ENCODE measurements around the gene CBLN3.

CBLN3 gene

DNA sequence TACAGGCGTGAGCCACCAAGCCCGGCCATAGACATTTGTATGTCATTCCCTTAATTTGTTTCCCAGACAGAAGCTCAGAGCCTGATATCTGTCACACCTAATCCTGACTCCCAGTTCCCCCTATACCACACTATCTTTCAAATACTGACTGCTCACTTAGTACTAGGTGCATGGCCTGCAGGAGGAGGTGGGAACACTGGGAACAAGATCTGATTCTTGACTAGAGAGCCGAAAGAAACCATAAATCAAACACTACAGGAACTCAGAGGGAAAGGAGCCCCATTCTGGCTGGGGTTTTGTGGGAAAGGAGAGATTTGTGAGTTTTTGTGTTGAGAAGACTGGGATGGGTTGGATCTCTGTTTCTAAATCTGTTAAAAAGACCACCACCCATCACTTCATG is 5.2 kb upstream of the CBLN3 start:
- no peak overlapping the region for H3K4me3 ChIP-seq
- H3K9ac ChIP-seq, result peak overlapping the region; percentile 88; the same call in 1 of the 2 replicates
- no peak for TF ChIP-seq Cebpa-rat (IDR thresholded peaks at IDR 0.05)
- H3K36me3 ChIP-seq, result peaks cover 47% of the 10 kb centered on the region
- peak overlapping the region; percentile 95 for H3K4me2 ChIP-seq
- H3K4me1 ChIP-seq, result peaks cover 85% of the 10 kb centered on the region
- peaks cover 21% of the 10 kb centered on the region for H4K20me1 ChIP-seq
- no peaks in the 10 kb centered on the region for H3K9me3 ChIP-seq
- peak overlapping the region; percentile 96 for H3K27ac ChIP-seq
- no peaks in the 10 kb centered on the region for H3K27me3 ChIP-seq

DNA sequence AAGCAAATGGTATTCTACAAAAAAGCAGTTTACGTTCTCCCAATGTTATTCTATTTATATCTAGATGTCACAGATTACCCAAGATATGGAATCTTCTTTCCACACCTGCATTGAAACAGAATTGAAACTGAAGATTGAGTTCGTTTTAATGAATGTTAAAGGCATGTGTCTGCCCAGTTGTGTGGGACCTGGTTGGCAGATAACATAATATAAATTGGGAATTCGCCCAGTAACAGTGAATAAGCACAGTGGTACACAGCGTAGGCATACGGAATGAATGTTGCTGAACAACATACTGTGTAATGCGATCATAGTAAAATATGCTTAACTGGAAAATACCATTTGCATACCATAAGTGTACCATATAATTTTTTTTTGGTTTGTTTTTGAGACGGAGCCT is 4.6 kb upstream of the CBLN3 start:
- Histone ChIP-seq H3K4me1 (peaks cover 85% of the 10 kb centered on the region), H3K27ac (peak overlapping the region; percentile 96; the same call in 1 of the 2 replicates), H3K9me3 (no peaks in the 10 kb centered on the region), H3K4me3 (no peak overlapping the region), H4K20me1 (peaks cover 21% of the 10 kb centered on the region), H3K9ac (no peak overlapping the region), H3K27me3 (no peaks in the 10 kb centered on the region), H3K36me3 (peaks cover 41% of the 10 kb centered on the region), H3K4me2 (peak overlapping the region; percentile 95; the same call in 1 of the 2 replicates)
- TF ChIP-seq Cebpa-rat (IDR thresholded peaks at IDR 0.05), result no peak

- TF ChIP-seq Cebpa-rat (IDR thresholded peaks at IDR 0.05), result no peak
- Histone ChIP-seq H3K4me2 (peak overlapping the region; percentile 99), H3K4me1 (peaks cover 85% of the 10 kb centered on the region), H3K9me3 (no peaks in the 10 kb centered on the region), H3K36me3 (peaks cover 27% of the 10 kb centered on the region), H3K27ac (peak overlapping the region; percentile 71), H3K27me3 (no peaks in the 10 kb centered on the region), H4K20me1 (peaks cover 21% of the 10 kb centered on the region), H3K9ac (peak overlapping the region; percentile 97), H3K4me3 (peak overlapping the region; percentile 87; the same call in 1 of the 2 replicates)
Observed at GRCh38 chr14:24432259-24433131, 3.0 kb upstream of the CBLN3 start.

GRCh38 chr14:24431569-24432258 is 2.2 kb upstream of the CBLN3 start:
- Histone ChIP-seq H3K27me3 (no peaks in the 10 kb centered on the region), H3K4me3 (peak overlapping the region; percentile 87), H4K20me1 (peaks cover 21% of the 10 kb centered on the region), H3K36me3 (peaks cover 27% of the 10 kb centered on the region), H3K27ac (peak overlapping the region; percentile 98), H3K4me1 (peaks cover 85% of the 10 kb centered on the region), H3K9ac (peak overlapping the region; percentile 97), H3K4me2 (peak overlapping the region; percentile 99), H3K9me3 (no peaks in the 10 kb centered on the region)
- no peak for TF ChIP-seq Cebpa-rat (IDR thresholded peaks at IDR 0.05)

GRCh38 chr14:24430682-24431568 is 1.5 kb upstream of the CBLN3 start:
- Histone ChIP-seq H3K27ac (peak overlapping the region; percentile 98), H3K4me1 (peaks cover 88% of the 10 kb centered on the region), H3K36me3 (peaks cover 27% of the 10 kb centered on the region)

GRCh38 chr14:24430143-24430681 is 744 bp upstream of the CBLN3 start:
- Histone ChIP-seq H3K4me1 (peaks cover 88% of the 10 kb centered on the region), H3K27ac (peak overlapping the region; percentile 98), H3K36me3 (peaks cover 27% of the 10 kb centered on the region), H3K4me3 (peak overlapping the region; percentile 87), H3K9me3 (no peaks in the 10 kb centered on the region), H3K27me3 (no peaks in the 10 kb centered on the region), H3K9ac (peak overlapping the region; percentile 97), H3K4me2 (peak overlapping the region; percentile 99), H4K20me1 (peaks cover 21% of the 10 kb centered on the region)
- TF ChIP-seq Cebpa-rat (IDR thresholded peaks at IDR 0.05), result no peak

More at GRCh38 chr14:24430682-24431568, 1.5 kb upstream of the CBLN3 start:
- H3K9ac ChIP-seq, result peak overlapping the region; percentile 97
- peaks cover 21% of the 10 kb centered on the region for H4K20me1 ChIP-seq
- H3K9me3 ChIP-seq, result no peaks in the 10 kb centered on the region
- peak overlapping the region; percentile 99 for H3K4me2 ChIP-seq
- peak overlapping the region; percentile 87 for H3K4me3 ChIP-seq
- no peak for TF ChIP-seq Cebpa-rat (IDR thresholded peaks at IDR 0.05)
- H3K27me3 ChIP-seq, result no peaks in the 10 kb centered on the region

- H3K9me3 ChIP-seq, result no peaks in the 10 kb centered on the region
- H3K9ac ChIP-seq, result peak overlapping the region; percentile 97
- peaks cover 18% of the 10 kb centered on the region for H3K36me3 ChIP-seq
- H3K4me2 ChIP-seq, result peak overlapping the region; percentile 99
- peaks cover 21% of the 10 kb centered on the region for H4K20me1 ChIP-seq
- H3K4me1 ChIP-seq, result peaks cover 81% of the 10 kb centered on the region
- H3K4me3 ChIP-seq, result peak overlapping the region; percentile 87
- H3K27ac ChIP-seq, result peak overlapping the region; percentile 98
- H3K27me3 ChIP-seq, result no peaks in the 10 kb centered on the region
- TF ChIP-seq Cebpa-rat (IDR thresholded peaks at IDR 0.05), result no peak
Observed at GRCh38 chr14:24428628-24429394, 657 bp downstream of the CBLN3 start.

All from BLaER1 (cell line).